ENCODE measurements around the gene INO80B. TPM values are rescaled to one million over a fixed set of nuclear protein-coding genes. Genes with fewer than 3 reads are reported as not detected.
"Not testable (repeated sequence)": the region's sequence is repeated elsewhere in the genome, so short reads cannot be mapped to it uniquely, and the experiment has no call there.

The INO80B gene
- total RNA-seq, 1 experiment from 2014 or later: 24.0 TPM

DNA sequence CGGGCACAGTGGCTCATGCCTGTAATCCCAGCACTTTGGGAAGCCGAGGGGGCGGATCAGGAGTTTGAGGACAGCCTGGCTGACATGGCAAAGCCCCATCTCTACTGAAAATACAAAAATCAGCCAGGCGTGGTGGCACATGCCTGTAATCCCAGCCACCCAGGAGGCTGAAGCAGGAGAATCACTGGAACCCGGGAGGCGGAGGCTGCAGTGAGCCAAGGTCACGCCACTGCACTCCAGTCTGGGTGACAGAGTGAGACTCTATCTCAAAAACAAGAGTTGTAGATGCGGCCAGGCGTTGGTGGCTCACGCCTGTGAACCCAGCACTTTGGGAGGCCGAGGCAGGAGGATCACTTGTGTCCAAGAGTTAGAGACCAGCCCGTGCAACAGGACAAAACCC lies 15.9 kb downstream of the INO80B start:
- peaks cover 14% of the 10 kb centered on the region for H3K79me2 ChIP-seq (ENCODE audit: insufficient read depth, low read length)
- ChIA-PET CTCF (interaction anchor here (0.6 kb wide), 1 partner anchor 13 kb away, joined by 3 read pairs; the partner anchor contains the start of gene WBP1), RAD21 (ENCODE audit: low non-redundant PET in 1 of 2, low total read pairs in 2 of 2, uncharacterized antibody in 2 of 2, unreplicated experiment in 2 of 2) (interaction anchor here in 1 of 2 experiments (0.6 kb wide), 1 partner anchor 13 kb away, joined by 3 read pairs; no protein-coding TSS in a partner anchor), POLR2A (interaction anchor here (0.8 to 2.7 kb wide), 3 partner anchors 11 to 30 kb away, joined by 4 to 25 read pairs (median 5); partner anchors contain the start of genes CCDC142, TTC31 and WBP1)
- H3K36me3 ChIP-seq (ENCODE audit: control insufficient read depth in 1 of 2, insufficient read depth in 2 of 2, low read length in 2 of 2): peaks cover 8 to 16% of the 10 kb centered on the region in 2 experiments; a peak in 2 of 4 replicates
- H3K27ac ChIP-seq (ENCODE audit: low read depth, low read length); H3K9me3 ChIP-seq (ENCODE audit: control insufficient read depth in 1 of 2, insufficient read depth in 1 of 2, low read depth in 1 of 2, low read length in 2 of 2); H3K9ac ChIP-seq (ENCODE audit: low read length); DNase-seq (ENCODE audit: low read depth, low spot score); H3K27me3 ChIP-seq (ENCODE audit: insufficient read depth, low read length); intact Hi-C loops (cut with micrococcal nuclease); ATAC-seq; BruUV-seq (replicated peaks); H3K9me2 ChIP-seq (ENCODE audit: insufficient read depth); H3K4me3 ChIP-seq (replicated peaks in 1 of 2; ENCODE audit: low read depth in 1 of 2, low read length in 2 of 2); H4K20me1 ChIP-seq (ENCODE audit: insufficient read depth); H3K4me2 ChIP-seq (ENCODE audit: low read length); H2AFZ ChIP-seq (ENCODE audit: low read depth, low read length, poor library complexity, severe bottlenecking): not testable (repeated sequence)
- TF ChIP-seq POLR2AphosphoS5 (IDR thresholded peaks at IDR 0.05; ENCODE audit: low read depth, low read length): peak; percentile 13; the same call in 1 of the 2 replicates
- H3K4me1 ChIP-seq (ENCODE audit: control insufficient read depth in 1 of 2, insufficient read depth in 2 of 2, low read length in 2 of 2): peaks cover 12 to 23% of the 10 kb centered on the region in 2 experiments; a peak in 3 of 4 replicates

DNA sequence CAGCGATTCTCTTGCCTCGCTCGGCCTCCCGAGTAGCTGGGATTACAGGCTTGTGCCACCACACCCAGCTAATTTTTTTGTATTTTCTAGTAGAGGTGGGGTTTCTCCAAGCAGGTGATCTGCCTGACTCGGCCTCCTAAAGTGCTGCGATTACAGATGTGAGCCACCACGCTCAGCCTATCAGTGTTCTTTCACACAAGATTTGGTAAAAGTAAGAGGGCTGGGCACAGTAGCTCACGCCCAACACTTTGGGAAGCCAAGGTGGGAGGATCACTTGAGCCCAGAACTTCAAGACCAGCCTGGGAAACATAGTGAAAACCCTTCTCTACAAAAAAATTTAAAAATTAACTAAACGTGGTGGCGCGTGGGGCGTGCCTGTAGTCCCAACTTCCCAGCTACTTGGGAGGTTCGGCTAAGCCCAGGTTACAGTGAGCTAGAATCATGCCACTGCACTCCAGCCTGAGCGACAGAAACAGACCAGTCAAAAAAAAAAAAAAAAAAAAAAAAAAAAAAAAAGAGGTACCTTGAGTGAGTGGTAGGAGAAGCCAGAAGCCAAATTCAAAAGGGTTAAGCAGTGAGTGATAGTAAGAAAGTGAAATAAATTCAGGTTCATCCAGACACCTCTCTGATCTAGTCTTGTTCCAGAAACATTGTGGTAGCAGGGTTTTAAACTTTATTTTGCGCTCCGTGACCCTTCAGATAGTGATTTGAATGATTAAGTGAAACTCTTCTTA lies 16.6 kb downstream of the INO80B start:
- Histone ChIP-seq H3K27ac (ENCODE audit: low read depth, low read length) (peak overlapping the region; percentile 82), H3K27me3 (ENCODE audit: insufficient read depth, low read length) (no peaks in the 10 kb centered on the region), H3K79me2 (ENCODE audit: insufficient read depth, low read length) (peaks cover 10% of the 10 kb centered on the region), H3K9ac (ENCODE audit: low read length) (peak overlapping the region; percentile 87), H3K9me3 (ENCODE audit: control insufficient read depth in 1 of 2, insufficient read depth in 1 of 2, low read depth in 1 of 2, low read length in 2 of 2) (no peaks in the 10 kb centered on the region), H3K4me2 (ENCODE audit: low read length) (peak overlapping the region; percentile 88), H3K4me3 (replicated peaks in 1 of 2; ENCODE audit: low read depth in 1 of 2, low read length in 2 of 2) (peak overlapping the region; percentile 94 to 96), H3K9me2 (ENCODE audit: insufficient read depth) (no peaks in the 10 kb centered on the region), H3K4me1 (ENCODE audit: control insufficient read depth in 1 of 2, insufficient read depth in 2 of 2, low read length in 2 of 2) (peaks cover 12 to 18% of the 10 kb centered on the region in 2 experiments; a peak in 3 of 4 replicates), H2AFZ (ENCODE audit: low read depth, low read length, poor library complexity, severe bottlenecking) (no peak overlapping the region), H3K36me3 (ENCODE audit: control insufficient read depth in 1 of 2, insufficient read depth in 2 of 2, low read length in 2 of 2) (peaks cover 8 to 17% of the 10 kb centered on the region in 2 experiments; a peak in 2 of 4 replicates), H4K20me1 (ENCODE audit: insufficient read depth) (no peaks in the 10 kb centered on the region)
- ATAC-seq: no peak
- intact Hi-C loops (cut with micrococcal nuclease): no loop called here
- ChIA-PET CTCF (interaction anchor here (0.6 to 0.7 kb wide), 3 partner anchors 13 to 345 kb away, joined by 3 to 4 read pairs (median 3); partner anchors contain the start of genes DQX1 and WBP1), POLR2A (interaction anchor here (0.8 to 2.7 kb wide), 4 partner anchors 10 to 58 kb away, joined by 3 to 25 read pairs (median 4); partner anchors contain the start of genes AUP1, CCDC142, HTRA2 and TTC31), RAD21 (ENCODE audit: low non-redundant PET in 1 of 2, low total read pairs in 2 of 2, uncharacterized antibody in 2 of 2, unreplicated experiment in 2 of 2) (interaction anchor here in 1 of 2 experiments (0.6 kb wide), 1 partner anchor 14 kb away, joined by 3 read pairs; no protein-coding TSS in a partner anchor)
- BruUV-seq (replicated peaks): no TSS peak
- DNase-seq (ENCODE audit: low read depth, low spot score): no peak
- TF ChIP-seq ELF1 (IDR thresholded peaks at IDR 0.05; ENCODE audit: borderline replicate concordance, low read depth) (no peak), TCF7L2 (IDR thresholded peaks at IDR 0.05; ENCODE audit: borderline replicate concordance, extremely low read depth, insufficient read depth, insufficient read length) (no peak), YY1 (IDR thresholded peaks at IDR 0.05; ENCODE audit: extremely low read depth, insufficient replicate concordance, low read depth, low read length) (no peak), POLR2A (IDR thresholded peaks at IDR 0.05; ENCODE audit: borderline replicate concordance, extremely low read depth, insufficient read depth, insufficient read length) (no peak), ZNF274 (IDR thresholded peaks at IDR 0.05; ENCODE audit: low read depth, low read length) (no peak), SP1 (IDR thresholded peaks at IDR 0.05; ENCODE audit: low read depth) (no peak), CEBPB (IDR thresholded peaks at IDR 0.05; ENCODE audit: low read depth) (no peak), JUND (IDR thresholded peaks at IDR 0.05) (no peak), EGR1 (IDR thresholded peaks at IDR 0.05; ENCODE audit: low read depth) (no peak)
- TF ChIP-seq, protein P1, sequence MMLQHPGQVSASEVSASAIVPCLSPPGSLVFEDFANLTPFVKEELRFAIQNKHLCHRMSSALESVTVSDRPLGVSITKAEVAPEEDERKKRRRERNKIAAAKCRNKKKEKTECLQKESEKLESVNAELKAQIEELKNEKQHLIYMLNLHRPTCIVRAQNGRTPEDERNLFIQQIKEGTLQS (IDR thresholded peaks at IDR 0.05): no peak
- TF ChIP-seq, protein P2, sequence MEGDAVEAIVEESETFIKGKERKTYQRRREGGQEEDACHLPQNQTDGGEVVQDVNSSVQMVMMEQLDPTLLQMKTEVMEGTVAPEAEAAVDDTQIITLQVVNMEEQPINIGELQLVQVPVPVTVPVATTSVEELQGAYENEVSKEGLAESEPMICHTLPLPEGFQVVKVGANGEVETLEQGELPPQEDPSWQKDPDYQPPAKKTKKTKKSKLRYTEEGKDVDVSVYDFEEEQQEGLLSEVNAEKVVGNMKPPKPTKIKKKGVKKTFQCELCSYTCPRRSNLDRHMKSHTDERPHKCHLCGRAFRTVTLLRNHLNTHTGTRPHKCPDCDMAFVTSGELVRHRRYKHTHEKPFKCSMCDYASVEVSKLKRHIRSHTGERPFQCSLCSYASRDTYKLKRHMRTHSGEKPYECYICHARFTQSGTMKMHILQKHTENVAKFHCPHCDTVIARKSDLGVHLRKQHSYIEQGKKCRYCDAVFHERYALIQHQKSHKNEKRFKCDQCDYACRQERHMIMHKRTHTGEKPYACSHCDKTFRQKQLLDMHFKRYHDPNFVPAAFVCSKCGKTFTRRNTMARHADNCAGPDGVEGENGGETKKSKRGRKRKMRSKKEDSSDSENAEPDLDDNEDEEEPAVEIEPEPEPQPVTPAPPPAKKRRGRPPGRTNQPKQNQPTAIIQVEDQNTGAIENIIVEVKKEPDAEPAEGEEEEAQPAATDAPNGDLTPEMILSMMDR (IDR thresholded peaks at IDR 0.05 in 2 of 3, conservative IDR thresholded peaks at IDR 0.05 in 1 of 3; ENCODE audit: borderline replicate concordance in 1 of 3, insufficient read depth in 1 of 3, low read depth in 2 of 3, low read length in 2 of 3): no peak
- TF ChIP-seq, protein P3, sequence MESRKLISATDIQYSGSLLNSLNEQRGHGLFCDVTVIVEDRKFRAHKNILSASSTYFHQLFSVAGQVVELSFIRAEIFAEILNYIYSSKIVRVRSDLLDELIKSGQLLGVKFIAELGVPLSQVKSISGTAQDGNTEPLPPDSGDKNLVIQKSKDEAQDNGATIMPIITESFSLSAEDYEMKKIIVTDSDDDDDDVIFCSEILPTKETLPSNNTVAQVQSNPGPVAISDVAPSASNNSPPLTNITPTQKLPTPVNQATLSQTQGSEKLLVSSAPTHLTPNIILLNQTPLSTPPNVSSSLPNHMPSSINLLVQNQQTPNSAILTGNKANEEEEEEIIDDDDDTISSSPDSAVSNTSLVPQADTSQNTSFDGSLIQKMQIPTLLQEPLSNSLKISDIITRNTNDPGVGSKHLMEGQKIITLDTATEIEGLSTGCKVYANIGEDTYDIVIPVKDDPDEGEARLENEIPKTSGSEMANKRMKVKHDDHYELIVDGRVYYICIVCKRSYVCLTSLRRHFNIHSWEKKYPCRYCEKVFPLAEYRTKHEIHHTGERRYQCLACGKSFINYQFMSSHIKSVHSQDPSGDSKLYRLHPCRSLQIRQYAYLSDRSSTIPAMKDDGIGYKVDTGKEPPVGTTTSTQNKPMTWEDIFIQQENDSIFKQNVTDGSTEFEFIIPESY (IDR thresholded peaks at IDR 0.05; ENCODE audit: extremely low read depth, insufficient replicate concordance, low read length): no peak

Measured in HCT116 (cell line).